ENCODE results near the gene INF2.

GRCh38 chr14:104682107-104682593 is 7.3 kb upstream of the INF2 start:
- TF ChIP-seq TAF1 (IDR thresholded peaks at IDR 0.05; ENCODE audit: low read depth), result no peak
- TF ChIP-seq EP300 (IDR thresholded peaks at IDR 0.05; ENCODE audit: borderline replicate concordance), result no peak

All from Ishikawa (cell line).